ENCODE measurements around the gene LDLRAD4.

DNA sequence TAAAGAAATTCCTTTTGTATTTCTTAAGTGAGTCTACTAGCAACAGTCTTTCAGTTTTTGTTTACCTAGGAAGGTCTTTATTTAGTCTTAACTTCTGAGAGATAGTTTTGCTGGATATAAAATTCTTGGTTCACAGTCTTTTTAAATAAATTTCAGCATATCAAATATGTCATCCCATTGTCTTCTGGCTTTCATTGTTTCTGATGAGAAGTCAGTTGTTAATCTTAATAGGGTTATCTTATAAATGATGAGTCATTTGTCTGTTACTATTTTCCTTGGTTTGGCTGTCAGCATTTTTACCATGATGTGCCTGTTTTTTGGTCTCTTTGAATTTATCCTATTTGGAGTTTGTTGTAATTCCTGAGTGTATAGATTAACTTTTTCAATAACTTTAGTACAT is 378.5 kb downstream of the LDLRAD4 start:
- TF ChIP-seq, protein P1, sequence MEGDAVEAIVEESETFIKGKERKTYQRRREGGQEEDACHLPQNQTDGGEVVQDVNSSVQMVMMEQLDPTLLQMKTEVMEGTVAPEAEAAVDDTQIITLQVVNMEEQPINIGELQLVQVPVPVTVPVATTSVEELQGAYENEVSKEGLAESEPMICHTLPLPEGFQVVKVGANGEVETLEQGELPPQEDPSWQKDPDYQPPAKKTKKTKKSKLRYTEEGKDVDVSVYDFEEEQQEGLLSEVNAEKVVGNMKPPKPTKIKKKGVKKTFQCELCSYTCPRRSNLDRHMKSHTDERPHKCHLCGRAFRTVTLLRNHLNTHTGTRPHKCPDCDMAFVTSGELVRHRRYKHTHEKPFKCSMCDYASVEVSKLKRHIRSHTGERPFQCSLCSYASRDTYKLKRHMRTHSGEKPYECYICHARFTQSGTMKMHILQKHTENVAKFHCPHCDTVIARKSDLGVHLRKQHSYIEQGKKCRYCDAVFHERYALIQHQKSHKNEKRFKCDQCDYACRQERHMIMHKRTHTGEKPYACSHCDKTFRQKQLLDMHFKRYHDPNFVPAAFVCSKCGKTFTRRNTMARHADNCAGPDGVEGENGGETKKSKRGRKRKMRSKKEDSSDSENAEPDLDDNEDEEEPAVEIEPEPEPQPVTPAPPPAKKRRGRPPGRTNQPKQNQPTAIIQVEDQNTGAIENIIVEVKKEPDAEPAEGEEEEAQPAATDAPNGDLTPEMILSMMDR (IDR thresholded peaks at IDR 0.05; ENCODE audit: insufficient read depth, low read length, poor library complexity, severe bottlenecking): no peak
- TF ChIP-seq EZH2phosphoT487 (conservative IDR thresholded peaks at IDR 0.05; ENCODE audit: low read length): no peak

Measured in SU-DHL-6 (cell line).